ENCODE results near the gene PDLIM3. TPM values are rescaled to one million over a fixed set of nuclear protein-coding genes. Genes with fewer than 3 reads are reported as not detected.
A peak's percentile ranks its signal among the peaks of the same experiment; 100 is the strongest.
"Not testable (repeated sequence)": the region's sequence is repeated elsewhere in the genome, so short reads cannot be mapped to it uniquely, and the experiment has no call there.

The PDLIM3 gene
- total and polyA plus RNA-seq, 7 donors, result 7.9 to 907 (median 568) TPM

GRCh38 chr4:185564349-185564748, 29.0 kb upstream of the PDLIM3 start:
- no peak for DNase-seq
- Histone ChIP-seq H3K27ac (peak overlapping the region in 3 of 4 donors; percentile 71 to 91 (median 86)), H3K4me1 (peaks cover 0 to 69% (median 62%) of the 10 kb centered on the region in 4 donors), H3K4me3 (no peak overlapping the region), H3K27me3 (no peaks in the 10 kb centered on the region), H3K36me3 (no peaks in the 10 kb centered on the region), H3K9me3 (no peaks in the 10 kb centered on the region)
- intact Hi-C loops (cut with DNase I), result no loop called here
- 84 to 86% methylated on average over 3 of the region's 3 CpGs for WGBS, 2 donors
- TF ChIP-seq POLR2A (IDR thresholded peaks at IDR 0.05) (no peak), POLR2AphosphoS5 (IDR thresholded peaks at IDR 0.05) (peak; percentile 73 to 87 (median 82)), EP300 (IDR thresholded peaks at IDR 0.05) (peak in 3 of 4 donors; percentile 16 to 51 (median 30)), CTCF (IDR thresholded peaks at IDR 0.05) (no peak)

GRCh38 chr4:185562531-185562930, 27.2 kb upstream of the PDLIM3 start:
- DNase-seq, result no peak
- Histone ChIP-seq H3K9me3 (no peaks in the 10 kb centered on the region), H3K27me3 (no peaks in the 10 kb centered on the region), H3K4me3 (no peak overlapping the region), H3K36me3 (no peaks in the 10 kb centered on the region), H3K4me1 (peaks cover 0 to 57% (median 48%) of the 10 kb centered on the region in 4 donors), H3K27ac (no peak overlapping the region)
- TF ChIP-seq CTCF (IDR thresholded peaks at IDR 0.05) (no peak), POLR2AphosphoS5 (IDR thresholded peaks at IDR 0.05) (no peak)
- intact Hi-C loops (cut with DNase I), result no loop called here
- 56 to 79% methylated on average over 3 of the region's 3 CpGs for WGBS, 2 donors

- intact Hi-C loops (cut with DNase I), result no loop called here
- DNase-seq, result no peak
- WGBS, 2 donors, result 90 to 95% methylated on average over 5 of the region's 5 CpGs
- H3K9me3 ChIP-seq, result no peaks in the 10 kb centered on the region
- H3K4me1 ChIP-seq, result peaks cover 0 to 36% (median 27%) of the 10 kb centered on the region in 4 donors
- H3K27me3 ChIP-seq, result no peaks in the 10 kb centered on the region
- no peak for TF ChIP-seq CTCF (IDR thresholded peaks at IDR 0.05)
- TF ChIP-seq EP300 (IDR thresholded peaks at IDR 0.05), result no peak
- no peak for TF ChIP-seq POLR2AphosphoS5 (IDR thresholded peaks at IDR 0.05)
- no peak for TF ChIP-seq POLR2A (IDR thresholded peaks at IDR 0.05)
- H3K27ac ChIP-seq, result peak overlapping the region in 2 of 4 donors; percentile 50 to 64
- no peak overlapping the region for H3K4me3 ChIP-seq
- H3K36me3 ChIP-seq, result no peaks in the 10 kb centered on the region
Observed at GRCh38 chr4:185560316-185560715, 25.0 kb upstream of the PDLIM3 start.

GRCh38 chr4:185559915-185560281, 24.6 kb upstream of the PDLIM3 start:
- Histone ChIP-seq H3K27ac (peak overlapping the region in 2 of 4 donors; percentile 50 to 64), H3K9me3 (no peaks in the 10 kb centered on the region), H3K4me1 (peaks cover 0 to 35% (median 26%) of the 10 kb centered on the region in 4 donors), H3K27me3 (no peaks in the 10 kb centered on the region), H3K4me3 (no peak overlapping the region), H3K36me3 (no peaks in the 10 kb centered on the region)
- DNase-seq, result no peak
- WGBS, 2 donors, result 37 to 54% methylated on average over 4 of the region's 4 CpGs
- TF ChIP-seq POLR2A (IDR thresholded peaks at IDR 0.05) (no peak), CTCF (IDR thresholded peaks at IDR 0.05) (no peak), EP300 (IDR thresholded peaks at IDR 0.05) (no peak), POLR2AphosphoS5 (IDR thresholded peaks at IDR 0.05) (no peak)
- intact Hi-C loops (cut with DNase I), result no loop called here

GRCh38 chr4:185559251-185559914, 24.1 kb upstream of the PDLIM3 start:
- WGBS, 2 donors, result 69 to 75% methylated on average over 8 of the region's 8 CpGs
- Histone ChIP-seq H3K4me1 (peaks cover 0 to 30% (median 24%) of the 10 kb centered on the region in 4 donors), H3K27ac (peak overlapping the region in 2 of 4 donors; percentile 50 to 64)
- H3K27me3 ChIP-seq; intact Hi-C loops (cut with DNase I); DNase-seq; H3K9me3 ChIP-seq; H3K4me3 ChIP-seq; H3K36me3 ChIP-seq: not testable (repeated sequence)
